Non-pigmented ciliary epithelial cell (primary cell): ENCODE results near the gene SLC5A1.

Experiments
- DNase-seq: peaks from one replicate; pipeline ENCODE4 v3.0.0-alpha.2; 2010; ENCODE audit warnings: low read depth

The SLC5A1 gene

GRCh38 chr22:32050678-32051515, 7.8 kb downstream of the SLC5A1 start:
- DNase-seq: peak; percentile 70

GRCh38 chr22:32052244-32052643, 9.2 kb downstream of the SLC5A1 start:
- DNase-seq: no peak

- no peak for DNase-seq
Measured at GRCh38 chr22:32052936-32053791, 10.1 kb downstream of the SLC5A1 start.

GRCh38 chr22:32055069-32055468, 12.0 kb downstream of the SLC5A1 start:
- no peak for DNase-seq

- no peak for DNase-seq
Measured at GRCh38 chr22:32058656-32059260, 15.7 kb downstream of the SLC5A1 start.

GRCh38 chr22:32059426-32059825, 16.4 kb downstream of the SLC5A1 start:
- no peak for DNase-seq

GRCh38 chr22:32063701-32064100, 20.6 kb downstream of the SLC5A1 start:
- no peak for DNase-seq

- no peak for DNase-seq
Measured at GRCh38 chr22:32066820-32067219, 23.8 kb downstream of the SLC5A1 start.

- no peak for DNase-seq
Measured at GRCh38 chr22:32067613-32068012, 24.6 kb downstream of the SLC5A1 start.

- DNase-seq: no peak
Measured at GRCh38 chr22:32069579-32070372, 26.7 kb downstream of the SLC5A1 start.

GRCh38 chr22:32073262-32073661, 30.2 kb downstream of the SLC5A1 start:
- no peak for DNase-seq

- no peak for DNase-seq
Measured at GRCh38 chr22:32073823-32074380, 30.8 kb downstream of the SLC5A1 start.

GRCh38 chr22:32075997-32076760, 33.1 kb downstream of the SLC5A1 start:
- no peak for DNase-seq

GRCh38 chr22:32076761-32077084, 33.7 kb downstream of the SLC5A1 start:
- DNase-seq: no peak

GRCh38 chr22:32077151-32077550, 34.1 kb downstream of the SLC5A1 start:
- no peak for DNase-seq

- peak; percentile 64 for DNase-seq
Measured at GRCh38 chr22:32079130-32080089, 36.3 kb downstream of the SLC5A1 start.

GRCh38 chr22:32080904-32081303, 37.8 kb downstream of the SLC5A1 start:
- peak; percentile 24 for DNase-seq

- no peak for DNase-seq
Measured at GRCh38 chr22:32082331-32082730, 39.3 kb downstream of the SLC5A1 start.

- DNase-seq: no peak
Measured at GRCh38 chr22:32083000-32083399, 39.9 kb downstream of the SLC5A1 start.

- DNase-seq: no peak
Measured at GRCh38 chr22:32083814-32084213, 40.8 kb downstream of the SLC5A1 start.
